Measurements from ENCODE around the gene ADAMTS13.

ADAMTS13 gene

DNA sequence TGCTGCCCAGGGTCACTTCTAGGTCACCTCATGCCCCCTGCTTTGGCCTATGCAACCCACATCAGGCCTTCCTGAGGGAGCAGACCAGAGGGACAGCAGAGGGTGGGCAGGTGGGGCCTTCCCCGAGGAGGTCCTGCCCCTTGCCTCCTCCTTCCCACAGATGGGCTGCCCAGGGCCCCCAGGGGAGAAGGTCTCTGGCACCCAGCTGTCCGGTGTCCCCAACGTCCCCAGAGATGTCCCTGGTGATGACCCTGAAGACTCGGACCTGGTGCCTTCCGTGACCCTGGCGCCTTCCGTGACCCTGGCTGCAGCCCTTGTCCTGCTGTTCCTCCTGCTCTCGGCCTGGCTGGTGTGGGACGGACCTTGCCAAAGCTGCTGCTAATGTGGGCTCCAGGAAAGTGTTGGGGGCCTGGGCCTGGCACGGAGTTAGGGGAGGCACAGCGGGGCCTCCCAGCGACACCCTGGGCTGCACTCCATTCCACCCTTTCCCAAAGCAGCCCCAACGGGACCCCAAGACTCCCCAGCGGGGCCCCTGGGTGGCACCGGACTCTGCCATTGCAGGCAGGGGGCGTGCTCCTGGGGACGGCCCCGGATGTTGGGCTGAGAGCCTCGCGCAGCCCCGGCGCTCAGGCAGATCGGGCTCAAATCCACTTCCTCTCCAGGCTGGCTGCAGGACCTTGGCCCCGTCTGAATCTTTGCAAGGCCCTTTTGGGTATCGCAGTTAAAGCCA is 63.5 kb downstream of the ADAMTS13 start:
- 81% methylated on average over 25 of the region's 25 CpGs for WGBS
- no peak overlapping the region for H3K27ac ChIP-seq (ENCODE audit: low read depth, low read length)
- no peaks in the 10 kb centered on the region for H3K4me1 ChIP-seq (ENCODE audit: insufficient read depth, low read length)
- H3K36me3 ChIP-seq (ENCODE audit: insufficient read depth, low read length), result no peaks in the 10 kb centered on the region
- H3K9ac ChIP-seq (ENCODE audit: low read depth, low read length), result no peak overlapping the region
- H3K27me3 ChIP-seq (ENCODE audit: insufficient read depth, low read length), result 0 out of 2 replicates have a peak, but pooled peaks cover 3% of the 10 kb centered on the region
- H3K9me3 ChIP-seq (ENCODE audit: insufficient read depth, low read depth, low read length), result no peaks in the 10 kb centered on the region
- H3K4me3 ChIP-seq (ENCODE audit: low read length), result no peak overlapping the region

DNA sequence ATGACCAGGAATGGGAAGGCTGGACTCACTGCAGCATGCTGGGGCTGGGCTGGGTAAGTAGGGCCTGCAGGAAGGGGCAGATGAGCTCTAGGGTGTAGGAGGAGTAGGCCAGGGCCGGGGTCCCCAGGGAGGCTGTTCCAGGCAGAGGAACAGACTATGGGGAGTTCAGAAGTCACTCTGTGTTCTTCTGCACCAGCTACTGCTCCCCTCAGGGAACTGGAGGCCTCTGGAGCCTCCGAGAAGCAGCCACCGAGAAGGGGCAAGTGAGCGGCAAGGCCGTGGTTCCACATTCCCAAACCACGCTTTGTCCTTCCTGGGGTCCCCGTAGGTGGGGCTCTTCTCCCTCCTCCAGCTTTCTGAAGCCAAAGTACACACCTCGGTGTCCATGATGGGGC is 65.2 kb downstream of the ADAMTS13 start:
- WGBS, result 93% methylated on average over 8 of the region's 8 CpGs
- H3K36me3 ChIP-seq (ENCODE audit: insufficient read depth, low read length), result no peaks in the 10 kb centered on the region
- no peak overlapping the region for H3K9ac ChIP-seq (ENCODE audit: low read depth, low read length)
- no peak overlapping the region for H3K27ac ChIP-seq (ENCODE audit: low read depth, low read length)
- no peak overlapping the region for H3K4me3 ChIP-seq (ENCODE audit: low read length)
- H3K4me1 ChIP-seq (ENCODE audit: insufficient read depth, low read length), result no peaks in the 10 kb centered on the region
- no peaks in the 10 kb centered on the region for H3K9me3 ChIP-seq (ENCODE audit: insufficient read depth, low read depth, low read length)
- H3K27me3 ChIP-seq (ENCODE audit: insufficient read depth, low read length), result 0 out of 2 replicates have a peak, but pooled peaks cover 3% of the 10 kb centered on the region

DNA sequence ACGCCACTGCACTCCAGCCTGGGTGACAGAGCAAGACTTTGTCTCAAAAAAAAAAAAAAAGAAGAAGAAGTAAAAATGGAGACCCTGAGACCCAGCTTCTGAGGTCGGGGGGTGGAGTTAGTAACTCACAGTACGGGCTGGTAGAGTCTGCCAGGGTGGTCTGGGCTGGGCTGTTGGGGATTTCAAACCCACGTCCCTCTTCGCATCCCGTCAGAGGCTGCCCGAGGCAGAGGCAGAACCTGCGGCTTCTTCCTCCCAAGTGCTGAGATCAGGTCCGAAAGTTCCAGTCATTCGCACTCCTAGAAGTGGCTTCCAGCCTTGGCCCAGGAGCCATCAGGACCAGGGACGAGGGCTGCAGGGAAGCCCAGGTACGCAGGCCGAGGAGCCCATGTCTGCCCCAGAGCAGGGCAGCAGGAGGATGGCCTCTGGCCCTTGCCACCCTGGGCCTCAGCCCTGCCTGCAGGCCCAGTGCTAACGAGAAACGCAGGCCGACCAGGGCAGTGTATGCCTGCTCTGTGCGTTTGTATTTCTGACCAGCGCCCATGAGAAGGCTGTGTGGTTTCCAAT is 66.6 kb downstream of the ADAMTS13 start:
- Histone ChIP-seq H3K36me3 (ENCODE audit: insufficient read depth, low read length) (no peaks in the 10 kb centered on the region), H3K27ac (ENCODE audit: low read depth, low read length) (no peak overlapping the region), H3K9ac (ENCODE audit: low read depth, low read length) (no peak overlapping the region), H3K4me1 (ENCODE audit: insufficient read depth, low read length) (no peaks in the 10 kb centered on the region), H3K9me3 (ENCODE audit: insufficient read depth, low read depth, low read length) (no peaks in the 10 kb centered on the region), H3K4me3 (ENCODE audit: low read length) (no peak overlapping the region), H3K27me3 (ENCODE audit: insufficient read depth, low read length) (no peaks in the 10 kb centered on the region)
- 91% methylated on average over 18 of the region's 18 CpGs for WGBS

DNA sequence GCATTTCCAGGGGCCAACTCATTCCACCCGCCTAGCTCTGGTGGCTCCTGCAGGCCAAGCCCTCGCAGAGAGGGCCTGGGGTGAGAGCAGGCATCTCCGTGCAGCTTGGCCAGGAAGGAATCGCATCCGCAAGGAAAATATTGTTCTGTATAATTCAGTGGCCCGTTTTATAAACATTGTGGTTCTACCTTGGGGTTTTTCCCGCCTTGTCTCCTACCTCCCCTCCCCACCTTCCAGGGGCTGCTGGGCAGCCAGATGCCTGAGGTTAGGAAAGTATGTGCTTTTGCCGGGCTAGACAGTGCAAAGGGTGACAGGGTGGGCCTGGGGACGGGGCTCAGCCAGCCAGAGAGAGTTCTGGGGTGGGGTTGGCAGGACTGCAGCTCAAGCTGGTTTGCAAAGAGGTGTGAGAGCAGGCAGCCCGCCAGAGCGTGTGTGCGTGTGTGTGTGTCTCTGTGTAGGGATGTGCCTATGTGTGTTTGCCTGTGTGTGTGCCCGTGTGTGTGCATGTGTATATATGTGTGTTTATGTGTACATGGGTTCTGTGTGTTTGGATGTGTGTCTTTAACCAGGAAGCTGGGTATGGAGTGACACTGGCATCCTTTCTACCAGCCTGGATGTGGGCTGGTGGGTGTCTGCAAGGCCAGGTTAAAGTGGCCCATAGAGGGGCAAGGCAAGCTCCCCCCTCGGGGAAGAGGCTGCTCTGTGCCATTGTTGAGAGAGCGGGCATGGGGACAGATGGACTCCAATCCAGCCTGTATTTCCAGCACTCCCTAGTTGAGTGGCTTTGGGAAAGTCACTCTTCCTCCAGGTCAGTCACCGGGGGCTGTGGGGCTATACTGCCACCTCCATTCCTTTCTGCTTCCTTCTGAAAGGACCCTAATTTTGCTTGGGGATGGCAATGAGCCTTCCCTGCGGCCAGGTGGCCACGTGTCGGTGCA is 67.4 kb downstream of the ADAMTS13 start:
- H3K4me3 ChIP-seq (ENCODE audit: low read length), result no peak overlapping the region
- no peaks in the 10 kb centered on the region for H3K27me3 ChIP-seq (ENCODE audit: insufficient read depth, low read length)
- no peaks in the 10 kb centered on the region for H3K4me1 ChIP-seq (ENCODE audit: insufficient read depth, low read length)
- H3K9ac ChIP-seq (ENCODE audit: low read depth, low read length), result no peak overlapping the region
- no peak overlapping the region for H3K27ac ChIP-seq (ENCODE audit: low read depth, low read length)
- H3K9me3 ChIP-seq (ENCODE audit: insufficient read depth, low read depth, low read length), result no peaks in the 10 kb centered on the region
- H3K36me3 ChIP-seq (ENCODE audit: insufficient read depth, low read length), result no peaks in the 10 kb centered on the region
- whole genome bisulfite sequencing, result 91% methylated on average over 17 of the region's 19 CpGs

DNA sequence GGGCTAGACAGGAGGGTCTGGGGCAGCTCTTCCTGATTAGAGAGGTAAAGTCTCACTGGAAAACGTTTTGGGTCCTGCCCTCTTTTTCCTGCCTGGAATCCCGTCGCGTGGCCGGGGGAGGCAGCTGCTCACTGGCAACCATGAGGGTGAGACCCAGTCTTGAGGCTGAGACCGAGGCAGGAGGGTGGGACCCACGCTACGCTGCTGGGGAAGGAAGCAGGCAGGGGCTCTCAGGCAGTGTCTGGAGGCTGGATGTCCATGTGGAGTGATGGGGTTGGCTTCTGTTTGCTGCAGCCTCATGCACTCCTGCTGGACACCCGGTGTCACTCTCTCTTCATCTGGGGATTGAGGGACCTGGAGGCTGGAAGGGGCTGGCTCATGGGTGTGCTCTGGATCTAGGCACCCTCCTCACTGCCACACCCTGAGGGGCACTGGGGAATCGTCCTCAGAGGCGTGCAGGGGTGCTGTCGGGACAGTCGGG is 68.1 kb downstream of the ADAMTS13 start:
- no peak overlapping the region for H3K4me3 ChIP-seq (ENCODE audit: low read length)
- no peak overlapping the region for H3K27ac ChIP-seq (ENCODE audit: low read depth, low read length)
- 78% methylated on average over 13 of the region's 13 CpGs for WGBS
- H3K9ac ChIP-seq (ENCODE audit: low read depth, low read length), result no peak overlapping the region
- H3K27me3 ChIP-seq (ENCODE audit: insufficient read depth, low read length), result no peaks in the 10 kb centered on the region
- H3K9me3 ChIP-seq (ENCODE audit: insufficient read depth, low read depth, low read length), result no peaks in the 10 kb centered on the region
- no peaks in the 10 kb centered on the region for H3K4me1 ChIP-seq (ENCODE audit: insufficient read depth, low read length)
- no peaks in the 10 kb centered on the region for H3K36me3 ChIP-seq (ENCODE audit: insufficient read depth, low read length)

DNA sequence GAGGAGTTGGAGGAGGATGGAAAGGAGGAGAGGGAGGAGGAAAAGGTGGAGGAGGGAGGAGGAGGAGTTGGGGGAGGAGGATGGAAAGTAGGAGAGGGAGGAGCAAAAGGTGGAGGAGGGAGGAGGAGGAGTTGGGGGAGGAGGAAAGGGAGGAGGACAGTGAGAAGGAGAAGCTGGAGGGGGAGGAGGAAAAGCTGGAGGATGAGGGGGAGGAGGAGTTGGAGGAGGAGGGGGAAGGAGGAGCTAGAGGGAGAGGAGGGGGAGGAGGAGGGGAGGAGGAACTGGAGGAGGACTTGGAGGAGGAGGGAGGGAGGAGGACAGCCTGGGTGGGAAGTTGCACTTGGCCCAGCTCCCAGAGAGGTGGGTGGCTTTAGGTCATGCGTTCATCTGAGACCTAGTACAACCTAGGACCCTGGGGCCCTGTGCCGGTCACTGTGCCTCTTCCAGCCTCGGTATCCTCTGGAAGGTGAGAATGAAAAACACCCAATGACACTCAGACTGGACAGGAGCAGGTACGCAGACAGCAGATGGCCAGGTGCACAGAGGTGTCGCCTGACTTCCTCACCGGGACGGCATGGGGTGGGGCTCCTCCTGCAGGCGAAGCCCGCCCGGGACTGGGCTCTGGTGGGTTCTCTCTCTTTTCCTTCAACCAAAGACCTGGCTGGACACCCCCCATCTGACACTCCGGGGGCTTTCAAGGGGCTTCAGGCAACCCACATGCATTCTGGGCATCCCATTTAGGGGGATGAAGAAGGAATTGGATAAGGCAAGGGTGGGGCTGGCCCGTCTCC is 68.9 kb downstream of the ADAMTS13 start:
- WGBS, result 89% methylated on average over 12 of the region's 12 CpGs
- no peak overlapping the region for H3K4me3 ChIP-seq (ENCODE audit: low read length)
- H3K36me3 ChIP-seq (ENCODE audit: insufficient read depth, low read length), result no peaks in the 10 kb centered on the region
- no peaks in the 10 kb centered on the region for H3K9me3 ChIP-seq (ENCODE audit: insufficient read depth, low read depth, low read length)
- H3K27ac ChIP-seq (ENCODE audit: low read depth, low read length), result no peak overlapping the region
- H3K27me3 ChIP-seq (ENCODE audit: insufficient read depth, low read length), result no peaks in the 10 kb centered on the region
- H3K9ac ChIP-seq (ENCODE audit: low read depth, low read length), result no peak overlapping the region
- no peaks in the 10 kb centered on the region for H3K4me1 ChIP-seq (ENCODE audit: insufficient read depth, low read length)

DNA sequence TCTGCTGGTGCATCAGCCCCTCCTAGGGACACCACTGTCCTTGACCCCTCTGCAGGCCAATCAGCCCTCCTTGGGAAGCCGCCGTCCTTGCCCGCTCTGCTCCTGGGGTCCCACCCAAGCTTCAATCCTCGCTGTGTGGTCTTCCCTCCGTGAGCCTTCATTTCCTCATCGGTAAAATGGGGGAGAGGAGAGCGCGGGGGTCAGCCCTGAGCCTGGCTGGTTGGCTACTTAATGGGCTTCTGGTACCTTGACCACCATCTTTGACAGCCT is 69.4 kb downstream of the ADAMTS13 start:
- no peaks in the 10 kb centered on the region for H3K27me3 ChIP-seq (ENCODE audit: insufficient read depth, low read length)
- no peak overlapping the region for H3K27ac ChIP-seq (ENCODE audit: low read depth, low read length)
- no peaks in the 10 kb centered on the region for H3K4me1 ChIP-seq (ENCODE audit: insufficient read depth, low read length)
- H3K4me3 ChIP-seq (ENCODE audit: low read length), result no peak overlapping the region
- H3K9ac ChIP-seq (ENCODE audit: low read depth, low read length), result no peak overlapping the region
- H3K9me3 ChIP-seq (ENCODE audit: insufficient read depth, low read depth, low read length), result no peaks in the 10 kb centered on the region
- H3K36me3 ChIP-seq (ENCODE audit: insufficient read depth, low read length), result no peaks in the 10 kb centered on the region
- 95% methylated on average over 8 of the region's 8 CpGs for WGBS

DNA sequence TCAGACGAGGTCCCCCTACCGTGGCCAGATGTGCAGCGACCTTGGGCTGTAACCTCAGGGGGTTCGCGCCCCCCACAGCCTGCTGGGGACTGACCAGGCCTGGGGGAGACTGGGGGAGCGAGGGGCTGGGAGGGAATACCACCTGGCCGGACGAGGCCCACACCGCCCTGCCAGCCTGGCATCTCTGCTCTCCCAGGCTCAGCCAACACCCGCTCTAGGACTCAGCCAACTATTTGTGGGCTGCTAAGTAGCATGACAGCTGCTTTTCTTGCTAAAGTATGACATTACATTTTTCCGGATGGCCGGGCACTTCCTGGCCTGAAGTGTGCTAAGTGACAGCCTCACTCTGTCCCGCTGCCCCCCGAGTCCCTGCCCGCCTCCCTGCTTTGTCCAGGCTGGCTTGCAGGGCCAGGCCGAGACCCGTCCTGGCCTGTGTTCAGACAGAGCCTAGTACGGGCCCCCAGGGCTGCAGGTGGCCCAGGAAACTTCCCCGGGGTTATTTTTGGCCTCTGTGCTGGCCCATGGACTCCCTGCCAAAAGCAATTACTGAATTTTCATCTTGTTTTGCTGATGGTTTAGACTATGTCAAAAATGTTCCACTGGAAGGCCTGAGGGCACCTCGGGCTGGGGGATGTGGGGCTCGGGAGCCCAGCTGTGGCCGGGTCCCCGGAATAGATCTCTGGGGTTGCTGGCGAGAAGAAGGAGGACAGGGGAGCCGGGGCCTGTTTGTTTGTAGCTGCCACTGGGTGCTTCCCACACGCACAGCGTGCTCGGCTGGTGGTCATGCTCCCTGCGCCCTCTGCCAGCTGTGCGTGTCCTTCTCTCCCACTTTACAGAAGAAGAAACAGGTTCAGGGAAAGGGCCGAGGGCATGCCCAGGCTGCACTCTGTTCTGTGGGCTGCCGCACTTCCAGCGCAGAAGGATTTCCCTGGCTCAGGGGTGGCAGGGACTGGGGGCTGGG is 70.2 kb downstream of the ADAMTS13 start:
- 91% methylated on average over 33 of the region's 33 CpGs for WGBS
- no peaks in the 10 kb centered on the region for H3K4me1 ChIP-seq (ENCODE audit: insufficient read depth, low read length)
- no peak overlapping the region for H3K4me3 ChIP-seq (ENCODE audit: low read length)
- no peak overlapping the region for H3K27ac ChIP-seq (ENCODE audit: low read depth, low read length)
- H3K27me3 ChIP-seq (ENCODE audit: insufficient read depth, low read length), result no peaks in the 10 kb centered on the region
- no peaks in the 10 kb centered on the region for H3K9me3 ChIP-seq (ENCODE audit: insufficient read depth, low read depth, low read length)
- H3K9ac ChIP-seq (ENCODE audit: low read depth, low read length), result no peak overlapping the region
- no peaks in the 10 kb centered on the region for H3K36me3 ChIP-seq (ENCODE audit: insufficient read depth, low read length)

DNA sequence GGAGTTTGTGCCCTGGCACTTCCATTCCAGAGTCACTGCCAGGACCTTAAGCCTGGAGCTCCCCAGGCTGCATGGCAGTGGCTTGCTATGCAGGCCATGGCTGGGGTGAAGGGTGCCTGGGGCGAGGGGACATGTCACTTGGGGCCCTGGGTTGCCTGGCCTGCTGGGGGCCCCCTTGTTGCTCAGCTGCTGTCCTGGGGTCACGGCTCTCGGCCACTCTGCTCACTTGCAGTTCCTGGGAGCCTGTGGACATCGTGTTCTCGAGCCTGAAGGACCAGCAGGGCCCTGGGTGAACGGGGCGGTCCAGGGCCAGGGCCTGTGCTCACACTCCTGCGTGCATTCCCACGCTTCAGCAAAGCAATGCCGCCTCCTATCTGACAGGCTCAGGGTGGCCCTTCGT is 71.3 kb downstream of the ADAMTS13 start:
- Histone ChIP-seq H3K27me3 (ENCODE audit: insufficient read depth, low read length) (no peaks in the 10 kb centered on the region), H3K4me1 (ENCODE audit: insufficient read depth, low read length) (no peaks in the 10 kb centered on the region), H3K9ac (ENCODE audit: low read depth, low read length) (no peak overlapping the region), H3K4me3 (ENCODE audit: low read length) (no peak overlapping the region), H3K9me3 (ENCODE audit: insufficient read depth, low read depth, low read length) (no peaks in the 10 kb centered on the region), H3K27ac (ENCODE audit: low read depth, low read length) (no peak overlapping the region), H3K36me3 (ENCODE audit: insufficient read depth, low read length) (no peaks in the 10 kb centered on the region)
- WGBS, result 89% methylated on average over 11 of the region's 11 CpGs

DNA sequence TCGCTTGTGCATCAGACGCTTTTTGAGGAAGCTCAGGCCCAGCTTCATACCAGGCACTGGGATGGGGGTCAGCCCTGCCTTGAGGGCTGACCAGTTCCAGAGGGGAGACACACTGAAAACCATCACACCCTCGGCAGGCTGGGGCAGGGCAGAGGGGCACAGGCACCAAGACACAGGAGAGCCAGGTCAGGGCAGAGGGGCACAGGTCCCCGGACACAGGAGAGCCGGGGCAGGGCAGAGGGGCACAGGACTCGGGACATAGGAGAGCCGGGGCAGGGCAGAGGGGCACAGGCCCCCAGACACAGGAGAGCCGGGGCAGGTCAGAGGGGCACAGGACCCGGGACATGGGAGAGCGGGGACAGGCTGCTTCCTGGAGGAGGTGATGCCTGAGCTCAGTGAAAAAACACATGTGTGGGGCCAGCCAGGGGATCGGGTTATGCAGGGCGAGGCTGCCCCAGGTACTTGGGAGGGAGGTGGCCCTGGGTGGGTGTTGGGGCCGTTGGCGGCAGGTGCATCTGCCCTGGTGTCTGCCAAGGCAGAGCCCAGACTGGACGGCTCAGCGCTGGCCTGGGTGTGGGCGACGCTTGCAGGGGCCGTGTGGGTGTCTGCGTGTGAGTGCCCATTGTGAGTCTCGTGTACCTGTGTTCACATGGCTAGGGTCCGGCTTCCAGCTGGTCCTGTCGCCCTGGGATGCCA is 71.8 kb downstream of the ADAMTS13 start:
- Histone ChIP-seq H3K27me3 (ENCODE audit: insufficient read depth, low read length) (no peaks in the 10 kb centered on the region), H3K4me1 (ENCODE audit: insufficient read depth, low read length) (no peaks in the 10 kb centered on the region), H3K36me3 (ENCODE audit: insufficient read depth, low read length) (no peaks in the 10 kb centered on the region), H3K27ac (ENCODE audit: low read depth, low read length) (no peak overlapping the region), H3K9ac (ENCODE audit: low read depth, low read length) (no peak overlapping the region), H3K4me3 (ENCODE audit: low read length) (no peak overlapping the region), H3K9me3 (ENCODE audit: insufficient read depth, low read depth, low read length) (no peaks in the 10 kb centered on the region)
- 92% methylated on average over 23 of the region's 23 CpGs for WGBS

Measured in HUES64 (cell line).